Caco-2 (cell line): ENCODE results near the gene ETV3L. TPM values are rescaled to one million over a fixed set of nuclear protein-coding genes. Genes with fewer than 3 reads are reported as not detected.

Source experiments
- BruUV-seq: library from RNA; stranded (reverse); fragments of 400-500 nt; replicated peaks from 2 replicates; lab custom pipeline; 2021; lab: Mats Ljungman, UMichigan
- CTCF ChIA-PET: fragments of 300-600 bp; sonication (Branson Sonifier 250); formaldehyde crosslinking; loops from one replicate; lab custom pipeline; 2022; ENCODE audit warnings: antibody characterized with exemption; lab: Charles Lee
- POLR2A ChIA-PET: fragments of 300-600 bp; sonication (Branson Sonifier 250); formaldehyde crosslinking; loops from one replicate; lab custom pipeline; 2022; ENCODE audit warnings: antibody characterized with exemption; lab: Charles Lee
- DNase-seq, 2 experiments: peaks; one replicate each; pipeline versions ENCODE4 v3.0.0 to v3.0.0-alpha.2; 2020 to 2022
- H3K27me3 ChIP-seq: replicated peaks from 2 replicates; pipeline ENCODE4 v1.6.0; 2011; ENCODE audit warnings: low read length; ENCODE audit not compliant: control insufficient read depth, insufficient read depth
- H3K36me3 ChIP-seq: 2 replicates; pipeline ENCODE4 v1.5.1; 2011; ENCODE audit warnings: low read length; ENCODE audit not compliant: control insufficient read depth, insufficient read depth
- H3K4me1 ChIP-seq: fragments of 250-450 bp; sonication (Bioruptor Pico); 2 replicates; pipeline ENCODE4 v1.5.1; 2020; ENCODE audit warnings: mild to moderate bottlenecking
- H3K4me3 ChIP-seq: 2 replicates; pipeline ENCODE4 v1.5.1; 2011; ENCODE audit warnings: low read depth, mild to moderate bottlenecking, control low read depth, low read length
- H3K9me3 ChIP-seq: fragments of 250-450 bp; sonication (Bioruptor Pico); 2 replicates; pipeline ENCODE4 v1.5.1; 2020; ENCODE audit warnings: mild to moderate bottlenecking, moderate library complexity
- H3K27ac Mint-ChIP-seq: one replicate; pipeline ENCODE4 v1.8.0; 2022; ENCODE audit warnings: mixed read lengths; ENCODE audit not compliant: unreplicated experiment
- H3K27me3 Mint-ChIP-seq: one replicate; pipeline ENCODE4 v1.8.0; 2022; ENCODE audit warnings: mixed read lengths; ENCODE audit not compliant: insufficient read depth, unreplicated experiment
- H3K36me3 Mint-ChIP-seq: one replicate; pipeline ENCODE4 v1.8.0; 2022; ENCODE audit warnings: mild to moderate bottlenecking, mixed read lengths; ENCODE audit not compliant: insufficient read depth, unreplicated experiment
- H3K4me1 Mint-ChIP-seq: one replicate; pipeline ENCODE4 v1.8.0; 2022; ENCODE audit warnings: low read depth, mixed read lengths; ENCODE audit not compliant: unreplicated experiment
- H3K4me3 Mint-ChIP-seq: one replicate; pipeline ENCODE4 v1.8.0; 2022; ENCODE audit warnings: mild to moderate bottlenecking, moderate library complexity, mixed read lengths; ENCODE audit not compliant: unreplicated experiment
- H3K9me3 Mint-ChIP-seq: one replicate; pipeline ENCODE4 v1.8.0; 2022; ENCODE audit warnings: mixed read lengths; ENCODE audit not compliant: unreplicated experiment
- CTCF ChIP-seq, 2 experiments: fragments of 200-600 bp in 1 of 2; IDR thresholded peaks; 1 replicate in 1 of 2; 2 replicates in 1 of 2; pipeline versions ENCODE4 v1.5.1 to v1.8.0; 2011 to 2022; ENCODE audit warnings: antibody characterized with exemption in 1 of 2, control low read depth in 1 of 2, inconsistent platforms in 1 of 2, low read depth in 1 of 2, low read length in 1 of 2, mild to moderate bottlenecking in 1 of 2, moderate library complexity in 1 of 2; ENCODE audit not compliant: insufficient read depth in 1 of 2, severe bottlenecking in 1 of 2, unreplicated experiment in 1 of 2
- intact Hi-C: fragments of 100-400 bp; cut with micrococcal nuclease; formaldehyde crosslinking; loops from one replicate; pipeline ENCODE4 v1.10.0; 2022; ENCODE audit not compliant: unreplicated experiment
- total RNA-seq: library from RNA; stranded (reverse); gene quantifications from 2 replicates; pipeline ENCODE4 v1.2.3, GENCODE V29; 2022

Gene ETV3L
- total RNA-seq, 1 experiment from 2014 or later = not detected

GRCh38 chr1:157135070-157135469 lies 35.5 kb upstream of the ETV3L start:
- no peak for TF ChIP-seq CTCF (IDR thresholded peaks at IDR 0.05; ENCODE audit: insufficient read depth in 1 of 2, low read depth in 1 of 2, low read length in 1 of 2, severe bottlenecking in 1 of 2, unreplicated experiment in 1 of 2)
- ChIA-PET CTCF (interaction anchor here (0.7 to 4.9 kb wide), 5 partner anchors 13 to 44 kb away, joined by 3 to 72 read pairs (median 7); no protein-coding TSS in a partner anchor), POLR2A (interaction anchor here (1.3 to 1.9 kb wide), 2 partner anchors 20 to 21 kb away, joined by 3 to 8 read pairs; no protein-coding TSS in a partner anchor)
- peaks cover 2% of the 10 kb centered on the region for H3K36me3 ChIP-seq
- no TSS peak for BruUV-seq
- H3K4me1 Mint-ChIP-seq = peaks cover 49% of the 10 kb centered on the region
- H3K27me3 Mint-ChIP-seq = no peaks in the 10 kb centered on the region
- H3K27me3 ChIP-seq = no peaks in the 10 kb centered on the region
- H3K9me3 ChIP-seq = no peaks in the 10 kb centered on the region
- H3K4me3 ChIP-seq = no peak overlapping the region
- intact Hi-C loops = loop anchor here (2.0 kb wide), 1 partner anchor 44 kb away; no protein-coding TSS in a partner anchor
- H3K9me3 Mint-ChIP-seq = no peaks in the 10 kb centered on the region
- H3K4me3 Mint-ChIP-seq = no peak overlapping the region
- H3K27ac Mint-ChIP-seq = peak overlapping the region; percentile 9
- no peak for DNase-seq
- H3K4me1 ChIP-seq = peaks cover 70% of the 10 kb centered on the region
- peaks cover 65% of the 10 kb centered on the region for H3K36me3 Mint-ChIP-seq

DNA sequence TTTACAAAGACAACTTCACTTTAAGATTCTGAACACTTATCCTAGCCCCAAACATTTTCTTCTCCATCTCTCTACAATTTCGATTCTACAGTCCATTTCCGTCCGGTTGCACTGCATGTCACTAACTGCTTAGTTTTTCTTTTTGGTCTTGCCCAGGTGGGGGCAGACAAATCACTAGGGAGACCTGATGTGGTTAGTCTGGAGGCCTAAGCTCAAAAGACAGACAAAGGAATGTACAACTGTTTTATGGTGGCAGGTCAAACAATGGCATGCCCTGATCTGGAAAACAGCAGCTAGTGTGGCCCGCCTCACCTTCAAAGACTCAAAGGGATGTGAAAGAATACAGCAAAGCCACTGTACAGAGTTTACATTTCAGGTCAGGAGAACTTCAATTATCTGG lies 34.8 kb upstream of the ETV3L start:
- peaks cover 68% of the 10 kb centered on the region for H3K4me1 ChIP-seq
- Mint-ChIP-seq H3K27ac (peak overlapping the region; percentile 34), H3K4me1 (peaks cover 49% of the 10 kb centered on the region), H3K36me3 (peaks cover 65% of the 10 kb centered on the region), H3K9me3 (no peaks in the 10 kb centered on the region), H3K27me3 (no peaks in the 10 kb centered on the region), H3K4me3 (peak overlapping the region; percentile 5)
- intact Hi-C loops = loop anchor here (1.0 to 2.0 kb wide), 2 partner anchors 21 to 44 kb away; no protein-coding TSS in a partner anchor
- no peak for TF ChIP-seq CTCF (IDR thresholded peaks at IDR 0.05; ENCODE audit: insufficient read depth in 1 of 2, low read depth in 1 of 2, low read length in 1 of 2, severe bottlenecking in 1 of 2, unreplicated experiment in 1 of 2)
- CTCF ChIA-PET = interaction anchor here (0.7 to 4.9 kb wide), 5 partner anchors 13 to 44 kb away, joined by 3 to 72 read pairs (median 7); no protein-coding TSS in a partner anchor
- no peak overlapping the region for H3K4me3 ChIP-seq
- POLR2A ChIA-PET = interaction anchor here (1.3 to 1.9 kb wide), 2 partner anchors 20 to 22 kb away, joined by 3 to 8 read pairs; no protein-coding TSS in a partner anchor
- no peaks in the 10 kb centered on the region for H3K9me3 ChIP-seq
- BruUV-seq = no TSS peak
- DNase-seq = peak; percentile 62 to 66
- no peaks in the 10 kb centered on the region for H3K27me3 ChIP-seq
- peaks cover 2% of the 10 kb centered on the region for H3K36me3 ChIP-seq

DNA sequence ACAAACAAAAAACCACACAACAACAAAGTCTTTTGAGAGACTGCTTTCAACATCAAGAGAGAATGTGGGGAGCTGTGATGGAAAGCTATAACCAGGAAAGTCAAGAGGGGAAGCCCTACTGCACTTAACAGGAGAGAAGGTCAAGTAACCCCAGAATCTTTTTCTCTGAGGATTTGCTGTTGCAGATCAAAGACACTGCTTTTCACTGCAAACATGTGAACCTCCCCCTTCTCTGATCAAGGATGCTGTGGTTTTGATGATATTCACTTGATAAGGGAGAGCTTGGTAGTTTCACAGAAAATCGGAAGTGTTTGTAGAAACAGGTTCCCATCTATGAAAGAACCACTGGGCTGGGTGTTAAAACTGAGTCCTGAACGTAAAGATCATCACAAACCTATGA lies 33.8 kb upstream of the ETV3L start:
- peaks cover 2% of the 10 kb centered on the region for H3K36me3 ChIP-seq
- H3K4me3 Mint-ChIP-seq = no peak overlapping the region
- no peaks in the 10 kb centered on the region for H3K27me3 ChIP-seq
- peaks cover 43% of the 10 kb centered on the region for H3K4me1 Mint-ChIP-seq
- no peak for DNase-seq
- peaks cover 63% of the 10 kb centered on the region for H3K4me1 ChIP-seq
- no peaks in the 10 kb centered on the region for H3K9me3 ChIP-seq
- no TSS peak for BruUV-seq
- no peak for TF ChIP-seq CTCF (IDR thresholded peaks at IDR 0.05; ENCODE audit: insufficient read depth in 1 of 2, low read depth in 1 of 2, low read length in 1 of 2, severe bottlenecking in 1 of 2, unreplicated experiment in 1 of 2)
- intact Hi-C loops = no loop called here
- peaks cover 67% of the 10 kb centered on the region for H3K36me3 Mint-ChIP-seq
- no peak overlapping the region for H3K4me3 ChIP-seq
- H3K9me3 Mint-ChIP-seq = no peaks in the 10 kb centered on the region
- no peaks in the 10 kb centered on the region for H3K27me3 Mint-ChIP-seq
- ChIA-PET CTCF (interaction anchor here (4.3 to 4.9 kb wide), 2 partner anchors 22 to 43 kb away, joined by 41 to 72 read pairs; no protein-coding TSS in a partner anchor), POLR2A (no interaction called here)
- no peak overlapping the region for H3K27ac Mint-ChIP-seq
